NCI-H2196 treated with DMSO at 0.1 percent for 48 hours (cell line): ENCODE results near the gene SRP72.
"Not testable (repeated sequence)": the region's sequence is repeated elsewhere in the genome, so short reads cannot be mapped to it uniquely, and the experiment has no call there.

ENCODE experiments used
- DNase-seq: peaks from one replicate; lab custom pipeline; 2025; ENCODE audit not compliant: unreplicated experiment; lab: John Stamatoyannopoulos, UW

SRP72 gene

DNA sequence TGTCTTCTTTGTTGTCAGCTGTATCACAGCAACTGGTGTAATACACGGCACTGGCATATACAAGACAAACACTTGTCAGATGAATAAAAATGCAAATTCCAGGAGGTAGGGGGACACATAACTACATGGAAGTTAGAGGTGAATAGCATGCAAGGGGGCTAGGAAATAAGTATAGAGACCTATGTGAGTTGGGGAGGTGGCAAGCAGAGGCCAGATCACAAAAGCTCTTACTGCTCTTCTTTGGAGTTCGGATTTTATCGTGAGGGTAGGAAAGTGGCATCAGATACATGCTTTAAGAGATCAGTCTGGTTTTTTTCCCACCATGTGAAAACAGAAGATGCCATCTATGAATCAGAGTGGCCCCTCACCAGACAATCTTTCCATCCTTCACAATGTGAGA is 2.8 kb upstream of the SRP72 start:
- no peak for DNase-seq

GRCh38 chr4:56465599-56466295 is 1.7 kb upstream of the SRP72 start:
- no peak for DNase-seq

DNA sequence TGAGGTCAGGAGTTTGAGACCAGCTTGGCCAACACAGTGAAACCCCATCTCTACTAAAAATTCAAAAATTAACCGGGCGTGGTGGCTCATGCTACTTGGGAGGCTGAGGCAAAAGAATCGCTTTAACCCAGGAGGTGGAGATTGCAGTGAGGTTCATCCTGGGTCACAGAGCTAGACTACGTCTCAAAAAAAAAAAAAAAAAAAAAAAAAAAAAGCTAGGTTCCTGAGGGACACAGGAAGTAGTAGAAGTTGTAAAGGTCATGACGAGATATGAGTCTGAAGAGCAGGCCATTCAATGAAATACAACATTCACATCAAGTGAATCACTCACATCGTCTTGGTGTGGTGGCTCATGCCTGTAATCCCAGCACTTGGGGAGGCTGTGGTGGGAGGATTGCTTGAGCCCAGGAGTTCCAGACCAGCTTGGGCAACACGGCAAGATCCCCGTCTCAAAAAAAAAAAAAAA is 1.1 kb upstream of the SRP72 start:
- DNase-seq, result not testable (repeated sequence)

DNA sequence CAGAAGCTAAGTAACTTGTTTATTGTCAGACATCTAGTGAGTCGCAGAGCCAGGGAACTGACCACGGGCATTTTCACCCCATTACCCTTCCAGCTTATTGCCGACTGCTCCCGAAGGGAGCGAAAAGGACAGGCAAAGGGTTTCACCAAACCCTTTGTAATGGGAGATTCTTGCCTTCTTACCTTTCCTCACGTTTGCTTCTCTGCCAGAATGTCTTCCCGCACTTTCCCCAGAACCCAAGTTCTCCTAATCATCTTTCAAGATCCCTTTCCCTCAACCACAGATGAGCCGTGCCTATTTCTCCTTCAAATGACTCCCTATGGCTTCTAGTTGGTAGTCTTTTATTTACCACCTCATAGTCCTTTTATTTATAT is 520 bp upstream of the SRP72 start:
- DNase-seq, result no peak

DNA sequence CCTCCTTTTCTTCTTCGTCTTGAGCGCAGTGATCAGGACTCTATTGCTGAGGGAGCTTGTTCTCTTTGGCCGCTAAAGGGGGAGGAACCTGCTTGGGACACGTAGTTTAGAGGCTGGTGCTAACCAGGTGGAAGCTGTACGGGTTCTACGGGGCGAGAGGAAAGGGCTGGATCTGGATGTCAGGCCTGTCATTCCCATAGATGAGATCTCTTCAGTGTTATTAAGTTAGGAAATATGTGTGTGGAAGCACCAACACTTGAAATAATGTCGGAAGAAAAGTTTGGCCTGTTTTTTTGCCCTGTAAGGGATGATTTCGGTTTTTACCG is 643 bp downstream of the SRP72 start:
- peak; percentile 0 for DNase-seq

GRCh38 chr4:56469489-56470210 is 2.2 kb downstream of the SRP72 start:
- DNase-seq, result no peak

DNA sequence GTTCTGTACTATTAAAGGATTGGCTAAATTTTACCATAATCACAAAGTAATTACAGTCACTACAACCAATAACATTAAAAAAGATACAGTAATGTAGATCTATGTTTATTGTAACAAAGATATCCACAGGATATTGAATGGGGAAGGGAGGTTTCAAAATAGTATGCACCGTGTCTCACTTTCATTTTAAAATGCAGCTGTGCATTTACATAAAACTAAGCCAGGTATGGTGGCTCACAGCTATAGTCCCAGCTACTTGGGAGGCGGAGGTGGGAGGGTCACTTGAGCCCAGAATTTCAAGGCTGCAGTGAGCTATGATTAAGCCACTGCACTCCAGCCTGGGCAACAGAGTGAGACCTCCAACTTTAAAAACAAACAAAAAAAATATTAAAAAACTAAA is 8.5 kb downstream of the SRP72 start:
- DNase-seq, result no peak

GRCh38 chr4:56477192-56477702 is 9.8 kb downstream of the SRP72 start:
- DNase-seq, result no peak

DNA sequence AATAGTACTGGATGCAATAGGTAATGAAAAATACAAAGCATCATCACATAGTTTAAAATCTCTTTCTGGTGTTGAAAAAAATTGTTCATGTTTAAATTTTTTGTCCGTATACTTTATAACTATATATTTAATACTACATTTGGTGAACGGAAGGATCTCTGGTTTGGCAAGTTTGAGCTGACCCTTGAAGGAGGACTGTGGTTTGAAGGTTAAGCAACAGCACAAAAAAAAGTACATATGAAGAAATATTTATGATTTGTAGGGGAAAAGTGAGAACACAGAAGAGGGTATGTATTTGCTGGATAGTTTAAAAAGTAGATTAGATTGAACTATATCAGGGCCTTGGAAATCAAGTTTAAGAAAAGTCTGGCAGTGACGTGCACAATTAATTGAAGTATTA is 13.3 kb downstream of the SRP72 start:
- no peak for DNase-seq

- no peak for DNase-seq
Observed at GRCh38 chr4:56496241-56496640, 28.8 kb downstream of the SRP72 start.

DNA sequence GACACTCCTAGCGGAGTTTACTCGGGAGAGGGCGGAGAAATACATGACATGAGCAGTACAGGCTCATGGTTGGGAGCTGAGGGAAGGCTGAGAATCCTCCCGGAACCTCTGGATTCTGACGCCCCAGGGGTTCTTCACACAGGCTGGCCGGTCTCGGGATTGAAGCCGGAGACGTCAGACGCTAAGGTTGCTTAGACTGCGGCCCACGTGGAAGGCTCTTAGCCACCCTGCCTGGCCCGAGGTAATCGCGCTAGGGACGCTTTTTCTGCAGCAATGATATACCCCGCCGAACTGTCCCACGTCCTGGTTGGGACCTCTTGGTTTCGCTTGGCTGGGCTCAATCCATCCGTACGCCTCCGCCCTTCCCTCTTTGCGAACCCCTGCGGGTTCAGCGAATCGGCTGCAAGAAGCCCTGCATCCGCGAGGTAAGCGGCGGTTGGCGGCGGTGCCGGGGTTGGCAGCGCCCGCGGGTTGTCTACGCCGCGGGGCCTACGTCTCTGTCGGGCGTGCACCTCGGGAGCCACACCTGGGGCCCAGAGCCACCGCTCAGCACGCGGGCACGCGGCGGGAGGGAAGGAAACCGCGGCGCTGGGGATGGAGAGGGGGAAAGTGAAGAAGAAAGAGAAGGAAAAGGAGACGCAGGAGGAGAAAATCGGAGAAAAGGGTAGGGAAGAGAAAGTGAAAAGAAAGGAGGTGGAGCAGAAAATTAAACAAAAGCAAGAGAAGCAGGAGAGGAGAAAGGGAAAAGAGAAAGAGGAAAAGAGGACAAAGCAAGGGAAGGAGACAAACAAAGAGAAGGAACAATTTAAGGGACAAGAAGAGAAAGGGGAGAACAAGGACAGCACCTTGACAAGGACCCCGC is 38.1 kb downstream of the SRP72 start, which contains the start of gene ARL9:
TSS of gene ARL9 (plus strand) at position 523 of the 862 bp plus-strand sequence. CDS start at position 595, 72 bp downstream.
- no peak for DNase-seq

GRCh38 chr4:56511098-56511497 is 43.7 kb downstream of the SRP72 start:
- DNase-seq, result no peak

- no peak for DNase-seq
Observed at GRCh38 chr4:56512166-56512565, 44.7 kb downstream of the SRP72 start.

GRCh38 chr4:56513517-56513916 is 46.1 kb downstream of the SRP72 start:
- DNase-seq, result no peak

DNA sequence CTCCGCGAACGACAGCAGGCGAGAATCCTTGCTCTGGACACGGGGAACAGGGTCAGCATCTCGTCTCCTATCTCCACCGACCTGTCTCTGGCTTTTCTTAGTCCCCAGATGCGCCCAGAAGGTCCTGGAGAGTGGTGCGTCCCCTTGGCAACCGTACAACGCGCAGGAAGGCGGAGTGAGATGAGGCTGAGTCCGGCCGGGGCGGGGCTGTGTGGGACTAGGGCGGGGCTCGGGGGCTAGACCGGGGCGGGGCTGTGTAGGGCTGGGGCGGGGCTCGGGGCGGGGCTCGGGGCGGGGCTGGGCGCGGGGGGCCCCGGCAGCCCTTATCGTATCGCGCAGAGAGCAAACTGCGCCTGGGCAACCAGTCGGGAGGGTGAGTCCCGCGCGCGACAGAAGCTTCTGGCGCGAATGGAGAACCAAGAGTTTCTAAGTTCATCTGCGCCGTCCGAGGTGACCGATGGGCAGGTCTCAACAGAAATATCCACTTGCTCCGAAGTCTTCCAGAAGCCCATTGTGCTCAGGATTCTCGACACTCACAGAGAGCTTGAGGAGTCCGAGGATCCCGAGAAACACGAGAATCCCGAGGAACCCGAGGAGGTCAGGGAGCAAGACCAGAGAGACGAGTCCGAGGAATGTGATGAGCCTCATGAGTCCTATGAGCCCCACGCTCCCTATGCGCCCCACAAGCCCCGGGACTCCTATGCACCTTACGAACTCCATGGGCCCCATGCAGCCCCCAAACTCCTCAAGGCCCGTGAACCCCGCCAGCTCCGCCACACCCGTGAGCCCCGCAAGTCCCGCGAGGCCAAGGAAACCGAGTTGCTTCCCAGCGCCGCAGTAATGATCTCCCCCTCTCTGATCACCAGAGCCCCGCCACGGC is 63.1 kb downstream of the SRP72 start:
- no peak for DNase-seq

GRCh38 chr4:56531149-56531770 is 63.8 kb downstream of the SRP72 start:
- DNase-seq, result no peak

DNA sequence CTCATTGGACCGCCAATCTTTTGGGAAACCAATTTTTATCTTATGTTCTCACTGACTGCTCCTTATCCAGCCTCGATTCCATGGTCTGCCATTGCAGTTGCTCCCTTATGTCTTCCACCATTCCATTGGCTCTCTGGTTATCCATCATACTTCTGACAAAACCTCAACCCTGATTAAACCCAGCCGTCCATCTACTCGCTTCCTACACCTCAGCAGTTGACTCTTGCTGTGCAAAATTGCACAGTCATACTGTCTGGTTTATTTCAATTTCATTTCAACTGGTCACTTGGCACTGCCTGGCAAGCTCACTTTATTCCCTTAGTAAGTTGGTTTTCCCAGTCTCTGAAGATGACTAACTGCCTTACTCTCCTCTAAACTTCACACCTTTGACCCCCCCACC is 64.4 kb downstream of the SRP72 start:
- DNase-seq, result no peak

GRCh38 chr4:56532239-56532638 is 64.8 kb downstream of the SRP72 start:
- DNase-seq, result no peak

- DNase-seq, result no peak
Observed at GRCh38 chr4:56535915-56536314, 68.5 kb downstream of the SRP72 start.

DNA sequence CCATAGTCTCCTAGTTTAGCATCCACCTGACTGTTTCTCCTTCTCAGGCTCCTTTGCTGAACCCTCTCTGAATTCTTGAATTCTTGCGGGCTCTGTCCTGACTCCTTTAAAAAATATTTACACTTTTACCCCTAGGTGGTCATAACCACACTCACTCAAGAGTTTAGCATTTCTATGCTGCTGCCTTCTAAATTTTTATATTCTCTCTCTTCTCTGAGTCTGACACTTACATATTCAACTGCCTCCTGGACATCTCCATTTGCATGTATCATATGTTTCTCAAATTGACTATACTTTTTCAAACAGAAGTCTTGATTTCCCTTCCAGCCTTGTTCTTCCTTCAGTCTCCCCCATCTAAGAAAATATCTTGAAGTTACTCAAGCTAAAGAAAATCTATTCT is 69.7 kb downstream of the SRP72 start:
- no peak for DNase-seq
